HEK293 (cell line): ENCODE results near the gene CACNA1B.

Experiments
- CTCF ChIP-seq: fragments of 450-650 bp; formaldehyde crosslinking; IDR thresholded peaks from 2 replicates; pipeline ENCODE4 v1.5.1; 2016; ENCODE audit warnings: missing biosample characterization, missing genetic modification characterization
- KLF9 ChIP-seq: fragments of 450-650 bp; formaldehyde crosslinking; IDR thresholded peaks from 2 replicates; pipeline ENCODE4 v1.5.1; 2016; ENCODE audit warnings: missing biosample characterization, missing genetic modification characterization, low read depth
- PRDM6 ChIP-seq: fragments of 450-650 bp; formaldehyde crosslinking; IDR thresholded peaks from 2 replicates; pipeline ENCODE4 v1.5.1; 2017; ENCODE audit warnings: missing biosample characterization, missing genetic modification characterization
- YY1 ChIP-seq: fragments of 450-650 bp; formaldehyde crosslinking; IDR thresholded peaks from 2 replicates; pipeline ENCODE4 v1.5.1; 2018; ENCODE audit warnings: missing biosample characterization, missing genetic modification characterization
- ZNF585B ChIP-seq: fragments of 450-650 bp; formaldehyde crosslinking; IDR thresholded peaks from 2 replicates; pipeline ENCODE4 v1.5.1; 2016; ENCODE audit warnings: missing biosample characterization, missing genetic modification characterization
- ZNF610 ChIP-seq: fragments of 450-650 bp; formaldehyde crosslinking; IDR thresholded peaks from 2 replicates; pipeline ENCODE4 v1.5.1; 2016; ENCODE audit warnings: missing biosample characterization, missing genetic modification characterization, borderline replicate concordance
- ZNF623 ChIP-seq: fragments of 450-650 bp; formaldehyde crosslinking; IDR thresholded peaks from 2 replicates; pipeline ENCODE4 v1.5.1; 2016; ENCODE audit warnings: missing biosample characterization, missing genetic modification characterization
- ZNF629 ChIP-seq: fragments of 450-650 bp; formaldehyde crosslinking; IDR thresholded peaks from 2 replicates; pipeline ENCODE4 v1.5.1; 2017; ENCODE audit warnings: missing biosample characterization, missing genetic modification characterization
- ZNF639 ChIP-seq: fragments of 450-650 bp; formaldehyde crosslinking; IDR thresholded peaks from 2 replicates; pipeline ENCODE4 v1.5.1; 2016; ENCODE audit warnings: missing biosample characterization, missing genetic modification characterization
- ZNF658 ChIP-seq: fragments of 450-650 bp; formaldehyde crosslinking; IDR thresholded peaks from 2 replicates; pipeline ENCODE4; 2016; ENCODE audit warnings: missing biosample characterization, missing genetic modification characterization
- ZNF701 ChIP-seq: fragments of 450-650 bp; formaldehyde crosslinking; IDR thresholded peaks from 2 replicates; pipeline ENCODE4 v1.5.1; 2016; ENCODE audit warnings: missing biosample characterization, missing genetic modification characterization
- ZNF704 ChIP-seq: fragments of 450-650 bp; formaldehyde crosslinking; IDR thresholded peaks from 2 replicates; pipeline ENCODE4 v1.5.1; 2016; ENCODE audit warnings: missing biosample characterization, missing genetic modification characterization
- TF ChIP-seq, protein P1 (sequence below): fragments of 450-650 bp; formaldehyde crosslinking; IDR thresholded peaks from 2 replicates; pipeline ENCODE4 v1.5.1; 2016; ENCODE audit warnings: missing biosample characterization, missing genetic modification characterization, low read depth
- TF ChIP-seq, protein P2 (sequence below): fragments of 450-650 bp; formaldehyde crosslinking; IDR thresholded peaks from 2 replicates; pipeline ENCODE4 v1.5.1; 2016; ENCODE audit warnings: missing biosample characterization, missing genetic modification characterization

GRCh38 chr9:138042146-138042545, 164.6 kb downstream of the CACNA1B start:
- TF ChIP-seq ZNF610 (tag by site-specific recombination), result no peak
- no peak for TF ChIP-seq KLF9
- TF ChIP-seq ZNF701 (tag by site-specific recombination), result no peak
- TF ChIP-seq CTCF (tag by site-specific recombination), result no peak
- TF ChIP-seq ZNF629, result no peak
- TF ChIP-seq, protein P1, sequence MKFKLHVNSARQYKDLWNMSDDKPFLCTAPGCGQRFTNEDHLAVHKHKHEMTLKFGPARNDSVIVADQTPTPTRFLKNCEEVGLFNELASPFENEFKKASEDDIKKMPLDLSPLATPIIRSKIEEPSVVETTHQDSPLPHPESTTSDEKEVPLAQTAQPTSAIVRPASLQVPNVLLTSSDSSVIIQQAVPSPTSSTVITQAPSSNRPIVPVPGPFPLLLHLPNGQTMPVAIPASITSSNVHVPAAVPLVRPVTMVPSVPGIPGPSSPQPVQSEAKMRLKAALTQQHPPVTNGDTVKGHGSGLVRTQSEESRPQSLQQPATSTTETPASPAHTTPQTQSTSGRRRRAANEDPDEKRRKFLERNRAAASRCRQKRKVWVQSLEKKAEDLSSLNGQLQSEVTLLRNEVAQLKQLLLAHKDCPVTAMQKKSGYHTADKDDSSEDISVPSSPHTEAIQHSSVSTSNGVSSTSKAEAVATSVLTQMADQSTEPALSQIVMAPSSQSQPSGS (tag by site-specific recombination), result no peak
- no peak for TF ChIP-seq YY1 (tag by site-specific recombination)
- TF ChIP-seq, protein P2, sequence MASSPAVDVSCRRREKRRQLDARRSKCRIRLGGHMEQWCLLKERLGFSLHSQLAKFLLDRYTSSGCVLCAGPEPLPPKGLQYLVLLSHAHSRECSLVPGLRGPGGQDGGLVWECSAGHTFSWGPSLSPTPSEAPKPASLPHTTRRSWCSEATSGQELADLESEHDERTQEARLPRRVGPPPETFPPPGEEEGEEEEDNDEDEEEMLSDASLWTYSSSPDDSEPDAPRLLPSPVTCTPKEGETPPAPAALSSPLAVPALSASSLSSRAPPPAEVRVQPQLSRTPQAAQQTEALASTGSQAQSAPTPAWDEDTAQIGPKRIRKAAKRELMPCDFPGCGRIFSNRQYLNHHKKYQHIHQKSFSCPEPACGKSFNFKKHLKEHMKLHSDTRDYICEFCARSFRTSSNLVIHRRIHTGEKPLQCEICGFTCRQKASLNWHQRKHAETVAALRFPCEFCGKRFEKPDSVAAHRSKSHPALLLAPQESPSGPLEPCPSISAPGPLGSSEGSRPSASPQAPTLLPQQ (tag by site-specific recombination), result no peak
- no peak for TF ChIP-seq ZNF585B
- no peak for TF ChIP-seq ZNF623 (tag by site-specific recombination)
- no peak for TF ChIP-seq ZNF639 (tag by site-specific recombination)
- no peak for TF ChIP-seq ZNF704 (tag by site-specific recombination)
- TF ChIP-seq PRDM6 (tag by site-specific recombination), result no peak
- no peak for TF ChIP-seq ZNF658 (tag by site-specific recombination)
